ENCODE data around the gene IFNA5.

The IFNA5 gene

DNA sequence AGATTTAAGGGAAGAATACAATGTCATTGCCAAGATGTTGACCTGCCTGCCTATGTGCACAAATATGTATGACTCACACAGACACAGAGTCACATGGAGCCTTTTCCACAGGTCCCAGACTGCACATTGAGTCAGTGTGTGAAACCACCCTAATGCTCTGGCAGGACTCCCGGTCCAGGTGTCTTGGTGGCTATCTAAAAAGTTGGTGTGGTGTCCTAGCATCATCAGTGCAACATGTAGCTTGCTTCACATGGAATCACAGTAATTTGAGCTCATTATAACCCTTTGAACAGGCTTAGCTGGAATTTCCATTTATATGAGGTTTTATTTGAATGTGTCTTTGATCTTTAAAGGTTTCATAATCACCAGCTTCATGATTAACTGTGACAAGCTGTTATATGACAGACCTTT, 10.7 kb downstream of the IFNA5 start:
- DNase-seq (ENCODE audit: low spot score) = no peak

DNA sequence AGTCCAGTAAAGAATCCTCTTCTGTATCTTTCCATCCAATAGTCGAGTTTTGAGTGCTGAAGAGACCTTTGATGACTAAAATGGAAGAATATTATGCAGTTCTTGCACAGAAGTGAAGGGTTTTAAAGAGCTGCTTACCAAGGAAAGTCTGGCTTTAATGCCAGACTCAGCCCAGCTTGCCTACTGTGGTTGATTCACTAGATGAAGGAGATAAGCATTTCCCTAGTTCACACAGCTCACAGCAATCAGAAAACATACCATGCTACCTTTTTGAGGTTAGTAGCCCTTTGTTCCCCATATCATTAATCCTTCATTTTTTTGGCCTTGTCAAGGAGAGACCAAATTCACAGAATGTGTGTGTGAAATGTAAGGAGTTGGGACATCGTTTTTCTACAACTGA, 15.3 kb downstream of the IFNA5 start:
- DNase-seq (ENCODE audit: low spot score) = no peak

- DNase-seq (ENCODE audit: low spot score) = no peak
These were observed 17.8 kb downstream of the IFNA5 start for GRCh38 chr9:21287280-21287679.

- no peak for DNase-seq (ENCODE audit: low spot score)
These were observed 18.5 kb downstream of the IFNA5 start for GRCh38 chr9:21286659-21287058.

GRCh38 chr9:21286099-21286498, 19.0 kb downstream of the IFNA5 start:
- no peak for DNase-seq (ENCODE audit: low spot score)

- DNase-seq (ENCODE audit: low spot score) = no peak
These were observed 23.8 kb downstream of the IFNA5 start for GRCh38 chr9:21281275-21281674.

- no peak for DNase-seq (ENCODE audit: low spot score)
These were observed 36.8 kb downstream of the IFNA5 start for GRCh38 chr9:21268347-21268657.

DNA sequence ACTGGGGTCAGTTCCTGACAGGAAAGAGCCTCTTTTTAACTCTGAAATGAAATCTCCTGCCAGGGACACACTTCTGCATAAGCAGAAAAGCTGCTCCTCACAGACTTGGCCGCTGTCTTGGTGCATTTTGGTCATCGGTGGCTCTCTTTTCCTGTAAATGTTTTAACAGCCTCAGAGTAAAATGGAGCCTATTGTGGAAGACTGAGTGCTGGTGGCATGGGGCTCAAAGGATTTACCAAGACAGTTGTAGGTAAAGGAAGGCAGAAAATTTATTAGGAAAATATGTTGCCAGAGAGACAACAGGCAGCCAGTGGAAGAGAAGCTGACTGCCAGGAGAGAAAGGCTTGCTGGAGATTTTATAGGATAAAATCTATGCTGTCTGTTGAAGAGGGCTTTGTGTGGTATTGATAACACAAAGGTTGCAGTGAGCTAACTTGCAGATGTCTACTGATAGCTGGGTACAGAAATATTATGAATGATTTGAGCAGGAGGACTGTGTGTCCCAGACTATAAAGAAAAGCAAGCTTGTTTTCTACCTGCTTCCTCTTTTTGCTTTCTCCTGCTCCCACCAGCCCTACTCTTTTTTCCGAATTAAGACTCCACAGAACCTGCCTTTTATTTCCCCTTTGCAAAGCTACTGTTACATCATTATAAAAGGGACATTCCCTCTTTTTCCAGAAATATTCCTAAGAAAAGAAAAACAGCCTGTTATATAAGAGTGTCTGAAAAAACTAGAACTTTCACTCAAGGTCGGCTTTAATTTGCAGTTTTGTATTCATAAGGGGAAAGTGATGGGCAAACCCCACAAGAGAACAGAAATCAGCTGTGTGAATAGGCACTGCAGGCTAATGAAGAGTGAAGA, 37.4 kb downstream of the IFNA5 start:
- DNase-seq (ENCODE audit: low spot score) = no peak

DNA sequence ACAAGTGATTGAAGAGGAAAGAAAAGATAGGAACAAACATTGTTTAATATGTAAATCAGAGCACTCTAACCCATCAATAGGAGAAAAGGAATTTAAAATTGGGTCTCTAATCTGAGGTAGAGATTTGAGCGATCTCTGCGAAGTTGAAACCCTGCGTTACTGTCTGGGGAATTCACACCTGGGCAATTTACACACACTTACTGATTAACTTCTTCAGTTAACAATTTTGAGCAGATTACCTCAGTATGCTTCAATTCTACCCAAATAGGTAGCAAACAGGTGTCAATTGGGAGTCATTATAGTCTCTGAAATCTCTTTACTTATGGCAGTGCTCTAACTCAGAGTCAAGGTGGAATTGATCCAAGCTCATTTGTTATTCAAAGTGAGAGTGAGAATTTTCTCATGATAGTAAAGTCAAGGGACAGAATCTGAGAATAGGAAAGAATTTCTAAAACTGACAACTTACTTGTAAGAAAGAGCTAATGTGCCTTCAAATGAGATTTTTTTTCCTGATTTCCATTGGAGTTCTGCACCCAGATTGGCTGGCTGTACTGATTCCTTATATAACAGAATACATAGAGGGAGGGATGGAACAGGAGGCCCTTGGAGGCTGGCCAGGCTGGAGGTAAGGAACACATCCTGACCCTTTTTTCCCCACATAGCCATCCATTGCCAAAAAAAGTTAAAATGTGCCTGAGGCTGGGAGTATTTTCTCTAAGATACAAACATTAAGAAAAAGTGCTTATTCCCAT, 38.2 kb downstream of the IFNA5 start:
- DNase-seq (ENCODE audit: low spot score) = no peak

DNA sequence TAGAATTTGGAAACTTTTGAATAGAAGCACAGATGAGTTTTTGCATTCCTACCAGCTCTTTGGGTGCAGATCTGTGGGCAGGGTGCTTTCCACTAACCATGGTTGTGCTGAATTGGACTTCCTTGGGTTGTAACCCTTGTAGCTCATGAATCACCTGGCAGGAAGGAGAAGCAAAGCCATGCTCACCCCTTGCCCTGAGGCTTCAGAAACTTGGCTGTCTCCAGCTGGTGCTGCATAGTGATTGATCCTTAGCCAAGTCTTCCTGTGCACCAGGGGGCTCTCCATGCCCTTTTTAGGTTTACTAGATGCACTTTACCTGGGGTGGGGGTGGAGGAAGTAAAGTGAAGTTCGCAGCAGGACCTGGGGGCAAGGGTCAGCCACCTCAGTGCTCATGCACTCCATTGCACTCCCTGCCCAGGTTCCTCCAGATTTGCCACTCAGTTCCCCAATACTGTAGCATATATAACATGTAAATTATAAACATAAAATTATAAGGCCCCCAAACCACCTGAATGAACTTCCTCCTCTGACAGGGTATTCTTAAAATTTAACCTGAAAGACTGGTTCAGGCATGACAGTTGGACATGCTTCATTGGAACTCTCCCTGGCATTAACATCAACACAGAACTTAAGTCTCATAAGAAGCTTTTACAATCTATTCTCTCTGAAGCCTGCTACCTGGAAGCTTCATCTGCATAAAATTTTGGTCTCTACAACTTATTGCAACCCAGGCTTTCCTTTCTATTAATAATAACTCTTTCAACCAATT, 39.5 kb downstream of the IFNA5 start:
- no peak for DNase-seq (ENCODE audit: low spot score)

GRCh38 chr9:21255538-21256212, 49.4 kb downstream of the IFNA5 start:
- no peak for DNase-seq (ENCODE audit: low spot score)

Data from GM03348 (cell line).